ENCODE data around the gene PERCC1.

Gene PERCC1

GRCh38 chr16:1429012-1429411 is 1.9 kb upstream of the PERCC1 start:
- Histone ChIP-seq H3K4me2 (ENCODE audit: low read length) (peak overlapping the region; percentile 45), H4K20me1 (ENCODE audit: control insufficient read depth, insufficient read depth, low read depth, low read length) (no peaks in the 10 kb centered on the region), H3K27ac (ENCODE audit: low read depth, low read length) (no peak overlapping the region), H3K36me3 (ENCODE audit: control insufficient read depth, low read length) (no peaks in the 10 kb centered on the region), H3K9me2 (replicated peaks; ENCODE audit: control insufficient read depth, low read length) (no peaks in the 10 kb centered on the region), H3F3A (ENCODE audit: control insufficient read depth, insufficient read depth) (no peaks in the 10 kb centered on the region), H3K79me2 (ENCODE audit: control insufficient read depth, low read length) (no peaks in the 10 kb centered on the region), H3K27me3 (ENCODE audit: control insufficient read depth, low read length) (no peaks in the 10 kb centered on the region), H3K4me1 (ENCODE audit: control insufficient read depth, low read length) (peaks cover 17% of the 10 kb centered on the region), H3K4me3 (ENCODE audit: low read length) (0 out of 2 replicates have a peak overlapping the region, but pooled peaks have one; percentile 31), H3K9me3 (ENCODE audit: control insufficient read depth, insufficient read depth, low read length) (no peaks in the 10 kb centered on the region)
- TF ChIP-seq CTCF (IDR thresholded peaks at IDR 0.05; ENCODE audit: low read depth, low read length, poor library complexity, severe bottlenecking) = no peak
- TF ChIP-seq EZH2phosphoT487 (IDR thresholded peaks at IDR 0.05; ENCODE audit: borderline replicate concordance, low read length) = no peak

- no peaks in the 10 kb centered on the region for H3K27me3 ChIP-seq (ENCODE audit: control insufficient read depth, low read length)
- no peak overlapping the region for H3K4me2 ChIP-seq (ENCODE audit: low read length)
- no peak overlapping the region for H3K27ac ChIP-seq (ENCODE audit: low read depth, low read length)
Observed at GRCh38 chr16:1429631-1430030, 1.2 kb upstream of the PERCC1 start.

GRCh38 chr16:1430214-1430758 is 592 bp upstream of the PERCC1 start:
- Histone ChIP-seq H3K79me2 (ENCODE audit: control insufficient read depth, low read length) (no peaks in the 10 kb centered on the region), H3K27ac (ENCODE audit: low read depth, low read length) (no peak overlapping the region), H3K4me3 (ENCODE audit: low read length) (no peak overlapping the region), H3F3A (ENCODE audit: control insufficient read depth, insufficient read depth) (no peaks in the 10 kb centered on the region), H3K36me3 (ENCODE audit: control insufficient read depth, low read length) (no peaks in the 10 kb centered on the region), H3K4me2 (ENCODE audit: low read length) (no peak overlapping the region), H3K9me2 (replicated peaks; ENCODE audit: control insufficient read depth, low read length) (no peaks in the 10 kb centered on the region), H3K27me3 (ENCODE audit: control insufficient read depth, low read length) (no peaks in the 10 kb centered on the region), H3K9me3 (ENCODE audit: control insufficient read depth, insufficient read depth, low read length) (no peaks in the 10 kb centered on the region), H3K4me1 (ENCODE audit: control insufficient read depth, low read length) (peaks cover 17% of the 10 kb centered on the region), H4K20me1 (ENCODE audit: control insufficient read depth, insufficient read depth, low read depth, low read length) (no peaks in the 10 kb centered on the region)
- TF ChIP-seq CTCF (IDR thresholded peaks at IDR 0.05; ENCODE audit: low read depth, low read length, poor library complexity, severe bottlenecking) = no peak
- TF ChIP-seq EZH2phosphoT487 (IDR thresholded peaks at IDR 0.05; ENCODE audit: borderline replicate concordance, low read length) = no peak

More at GRCh38 chr16:1429631-1430030, 1.2 kb upstream of the PERCC1 start:
- Histone ChIP-seq H4K20me1 (ENCODE audit: control insufficient read depth, insufficient read depth, low read depth, low read length) (no peaks in the 10 kb centered on the region), H3K9me2 (replicated peaks; ENCODE audit: control insufficient read depth, low read length) (no peaks in the 10 kb centered on the region), H3K36me3 (ENCODE audit: control insufficient read depth, low read length) (no peaks in the 10 kb centered on the region), H3K4me3 (ENCODE audit: low read length) (no peak overlapping the region), H3K9me3 (ENCODE audit: control insufficient read depth, insufficient read depth, low read length) (no peaks in the 10 kb centered on the region), H3K79me2 (ENCODE audit: control insufficient read depth, low read length) (no peaks in the 10 kb centered on the region), H3F3A (ENCODE audit: control insufficient read depth, insufficient read depth) (no peaks in the 10 kb centered on the region), H3K4me1 (ENCODE audit: control insufficient read depth, low read length) (peaks cover 17% of the 10 kb centered on the region)
- TF ChIP-seq CTCF (IDR thresholded peaks at IDR 0.05; ENCODE audit: low read depth, low read length, poor library complexity, severe bottlenecking) = no peak
